MM.1S (cell line): ENCODE data around the gene TMEM141.
"Not testable (repeated sequence)": the region's sequence is repeated elsewhere in the genome, so short reads cannot be mapped to it uniquely, and the experiment has no call there.

ENCODE experiments used
- DNase-seq: peaks from one replicate; pipeline ENCODE4 v3.0.0-alpha.2; 2015
- H2AFZ ChIP-seq: fragments of 300-600 bp; sonication (generic); 2 replicates; pipeline ENCODE4 v1.6.0; 2016; ENCODE audit warnings: antibody characterized with exemption, low read length
- H3F3A ChIP-seq: fragments of 300-600 bp; sonication (generic); 2 replicates; pipeline ENCODE4 v1.6.1; 2016; ENCODE audit warnings: mild to moderate bottlenecking, antibody characterized with exemption, low read length, moderate library complexity, mixed read lengths; ENCODE audit not compliant: insufficient read depth
- H3K27ac ChIP-seq: fragments of 300-600 bp; sonication (generic); 2 replicates; pipeline ENCODE4 v1.5.1; 2016; ENCODE audit warnings: mild to moderate bottlenecking, low read length
- H3K27me3 ChIP-seq: fragments of 300-600 bp; sonication (generic); replicated peaks from 2 replicates; pipeline ENCODE4 v1.6.0; 2016; ENCODE audit warnings: low read length; ENCODE audit not compliant: insufficient read depth
- H3K36me3 ChIP-seq: fragments of 300-600 bp; sonication (generic); replicated peaks from 2 replicates; pipeline ENCODE4 v1.6.1; 2016; ENCODE audit warnings: mild to moderate bottlenecking, low read length, mixed read lengths; ENCODE audit not compliant: insufficient read depth
- H3K4me1 ChIP-seq: fragments of 300-600 bp; sonication (generic); 2 replicates; pipeline ENCODE4 v1.6.1; 2016; ENCODE audit warnings: low read length, mixed read lengths
- H3K4me2 ChIP-seq: fragments of 300-600 bp; sonication (generic); 2 replicates; pipeline ENCODE4 v1.6.0; 2016; ENCODE audit warnings: low read depth, low read length
- H3K4me3 ChIP-seq: fragments of 300-600 bp; sonication (generic); 2 replicates; pipeline ENCODE4 v1.5.1; 2016; ENCODE audit warnings: low read length, mixed read lengths
- H3K79me2 ChIP-seq: fragments of 300-600 bp; sonication (generic); 2 replicates; pipeline ENCODE4 v1.6.1; 2016; ENCODE audit warnings: mixed run types, low read length, mixed read lengths
- H3K9ac ChIP-seq: fragments of 300-600 bp; sonication (generic); 2 replicates; pipeline ENCODE4 v1.6.1; 2016; ENCODE audit warnings: low read length, mixed read lengths
- H3K9me2 ChIP-seq: fragments of 300-600 bp; sonication (generic); replicated peaks from 2 replicates; pipeline ENCODE4 v1.6.1; 2016; ENCODE audit warnings: mild to moderate bottlenecking, low read length, mixed read lengths; ENCODE audit not compliant: insufficient read depth
- H3K9me3 ChIP-seq: fragments of 300-600 bp; sonication (generic); replicated peaks from 2 replicates; pipeline ENCODE4 v1.6.1; 2016; ENCODE audit warnings: mild to moderate bottlenecking, low read length, mixed read lengths; ENCODE audit not compliant: insufficient read depth
- H4K20me1 ChIP-seq: fragments of 300-600 bp; sonication (generic); 2 replicates; pipeline ENCODE4 v1.6.1; 2016; ENCODE audit warnings: mild to moderate bottlenecking, low read length, moderate library complexity, mixed read lengths; ENCODE audit not compliant: insufficient read depth
- EZH2 ChIP-seq: fragments of 300-600 bp; sonication (generic); optimal IDR thresholded peaks from 2 replicates; pipeline ENCODE3; 2017; ENCODE audit warnings: low read depth, mild to moderate bottlenecking, antibody characterized with exemption, low read length, mixed read lengths
- EZH2phosphoT487 ChIP-seq: fragments of 300-600 bp; sonication (generic); IDR thresholded peaks from 2 replicates; pipeline ENCODE4 v1.6.1; 2018; ENCODE audit warnings: antibody characterized with exemption, low read length
- TF ChIP-seq, protein P1 (sequence below): fragments of 300-600 bp; sonication (generic); IDR thresholded peaks from 2 replicates; pipeline ENCODE4 v1.5.1; 2016; ENCODE audit warnings: antibody characterized with exemption, low read length, mixed read lengths

TMEM141 gene

DNA sequence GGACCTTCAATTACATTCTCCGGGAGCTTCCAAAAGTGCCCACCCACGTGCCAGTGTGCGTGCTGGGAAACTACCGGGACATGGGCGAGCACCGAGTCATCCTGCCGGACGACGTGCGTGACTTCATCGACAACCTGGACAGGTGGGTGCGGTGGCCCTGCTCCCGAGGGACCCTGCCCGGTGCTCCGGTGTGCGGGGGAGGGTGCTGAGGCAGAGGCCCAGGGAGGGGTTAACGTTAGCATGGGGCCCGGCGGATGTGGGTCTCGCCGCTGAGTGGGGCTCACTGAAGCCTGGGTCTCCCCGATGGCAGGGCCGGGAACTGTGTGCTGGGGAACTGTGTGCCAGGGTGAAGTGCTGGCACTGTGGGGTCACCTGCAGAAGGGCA is 40.6 kb downstream of the TMEM141 start:
- no peak overlapping the region for H3K27ac ChIP-seq
- H3K9me2 ChIP-seq: no peaks in the 10 kb centered on the region
- no peak overlapping the region for H3K9ac ChIP-seq
- no peak overlapping the region for H3K4me2 ChIP-seq
- no peaks in the 10 kb centered on the region for H3K27me3 ChIP-seq
- no peaks in the 10 kb centered on the region for H3K4me1 ChIP-seq
- no peaks in the 10 kb centered on the region for H4K20me1 ChIP-seq
- H3K9me3 ChIP-seq: no peaks in the 10 kb centered on the region
- H3K4me3 ChIP-seq: no peak overlapping the region
- H3F3A ChIP-seq: no peaks in the 10 kb centered on the region
- TF ChIP-seq EZH2phosphoT487: no peak
- TF ChIP-seq, protein P1, sequence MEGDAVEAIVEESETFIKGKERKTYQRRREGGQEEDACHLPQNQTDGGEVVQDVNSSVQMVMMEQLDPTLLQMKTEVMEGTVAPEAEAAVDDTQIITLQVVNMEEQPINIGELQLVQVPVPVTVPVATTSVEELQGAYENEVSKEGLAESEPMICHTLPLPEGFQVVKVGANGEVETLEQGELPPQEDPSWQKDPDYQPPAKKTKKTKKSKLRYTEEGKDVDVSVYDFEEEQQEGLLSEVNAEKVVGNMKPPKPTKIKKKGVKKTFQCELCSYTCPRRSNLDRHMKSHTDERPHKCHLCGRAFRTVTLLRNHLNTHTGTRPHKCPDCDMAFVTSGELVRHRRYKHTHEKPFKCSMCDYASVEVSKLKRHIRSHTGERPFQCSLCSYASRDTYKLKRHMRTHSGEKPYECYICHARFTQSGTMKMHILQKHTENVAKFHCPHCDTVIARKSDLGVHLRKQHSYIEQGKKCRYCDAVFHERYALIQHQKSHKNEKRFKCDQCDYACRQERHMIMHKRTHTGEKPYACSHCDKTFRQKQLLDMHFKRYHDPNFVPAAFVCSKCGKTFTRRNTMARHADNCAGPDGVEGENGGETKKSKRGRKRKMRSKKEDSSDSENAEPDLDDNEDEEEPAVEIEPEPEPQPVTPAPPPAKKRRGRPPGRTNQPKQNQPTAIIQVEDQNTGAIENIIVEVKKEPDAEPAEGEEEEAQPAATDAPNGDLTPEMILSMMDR: no peak
- TF ChIP-seq EZH2: no peak
- H3K79me2 ChIP-seq: no peaks in the 10 kb centered on the region
- no peaks in the 10 kb centered on the region for H3K36me3 ChIP-seq
- no peak for DNase-seq
- H2AFZ ChIP-seq: no peak overlapping the region

DNA sequence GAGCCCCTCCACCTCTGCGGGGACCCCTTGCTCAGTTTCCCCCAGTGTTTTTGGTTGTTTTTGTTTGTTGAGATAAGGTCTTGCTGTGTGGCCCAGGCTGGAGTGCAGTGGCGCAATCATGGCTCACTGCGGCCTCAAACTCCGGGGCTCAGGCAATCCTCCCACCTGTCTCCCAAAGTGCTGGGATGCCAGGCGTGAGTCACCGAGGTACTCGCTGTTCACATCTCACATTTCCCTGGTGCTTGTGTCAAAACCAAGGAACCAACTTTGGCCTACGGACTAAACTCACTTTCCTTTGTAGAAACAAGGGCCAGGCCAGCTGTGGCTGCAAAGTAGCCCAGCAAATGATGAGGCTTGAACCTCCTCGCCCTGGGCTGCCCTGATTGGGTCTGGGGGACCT is 41.4 kb downstream of the TMEM141 start:
- no peaks in the 10 kb centered on the region for H4K20me1 ChIP-seq
- H3K4me1 ChIP-seq: no peaks in the 10 kb centered on the region
- no peaks in the 10 kb centered on the region for H3K79me2 ChIP-seq
- H3K4me2 ChIP-seq: no peak overlapping the region
- no peaks in the 10 kb centered on the region for H3F3A ChIP-seq
- DNase-seq: no peak
- H3K9me3 ChIP-seq: no peaks in the 10 kb centered on the region
- no peak overlapping the region for H3K27ac ChIP-seq
- H3K27me3 ChIP-seq: no peaks in the 10 kb centered on the region
- TF ChIP-seq EZH2phosphoT487: no peak
- TF ChIP-seq, protein P1: no peak
- no peak for TF ChIP-seq EZH2
- H3K9ac ChIP-seq: no peak overlapping the region
- no peaks in the 10 kb centered on the region for H3K36me3 ChIP-seq
- H2AFZ ChIP-seq: no peak overlapping the region
- H3K9me2 ChIP-seq: no peaks in the 10 kb centered on the region
- H3K4me3 ChIP-seq: no peak overlapping the region

DNA sequence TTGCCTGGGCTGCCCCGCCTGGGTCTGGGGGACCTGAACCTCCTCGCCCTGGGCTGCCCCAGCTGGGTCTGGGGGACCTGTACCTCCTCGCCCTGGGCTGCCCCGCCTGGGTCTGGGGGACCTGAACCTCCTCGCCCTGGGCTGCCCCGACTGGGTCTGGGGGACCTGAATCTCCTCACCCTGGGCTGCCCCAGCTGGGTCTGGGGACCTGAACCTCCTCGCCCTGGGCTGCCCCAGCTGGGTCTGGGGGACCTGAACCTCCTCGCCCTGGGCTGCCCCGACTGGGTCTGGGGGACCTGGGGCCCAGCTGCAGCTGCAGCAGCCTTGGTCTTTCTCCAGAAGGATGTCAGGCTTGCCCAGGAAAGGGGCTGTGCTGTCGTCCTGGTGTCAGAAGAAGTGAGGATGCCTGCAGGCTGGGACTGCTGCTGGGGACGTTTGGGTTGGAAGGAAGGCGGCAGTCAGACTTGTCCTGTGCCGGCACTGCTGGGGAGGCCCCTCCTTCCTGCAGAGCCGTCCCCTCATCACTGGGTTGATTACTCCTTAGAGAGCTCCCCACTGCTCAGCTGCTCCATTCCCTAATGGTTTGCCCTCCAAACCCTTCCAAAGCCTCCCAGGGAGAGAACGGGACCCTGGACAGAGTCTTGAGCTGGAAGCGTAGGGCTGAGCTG is 42.4 kb downstream of the TMEM141 start:
- H3K27me3 ChIP-seq, H3K9me3 ChIP-seq, H4K20me1 ChIP-seq, H3F3A ChIP-seq, H3K9ac ChIP-seq, H3K9me2 ChIP-seq, H3K79me2 ChIP-seq, H3K27ac ChIP-seq, H3K4me3 ChIP-seq, H2AFZ ChIP-seq, DNase-seq, H3K4me2 ChIP-seq, H3K36me3 ChIP-seq, H3K4me1 ChIP-seq: not testable (repeated sequence)

DNA sequence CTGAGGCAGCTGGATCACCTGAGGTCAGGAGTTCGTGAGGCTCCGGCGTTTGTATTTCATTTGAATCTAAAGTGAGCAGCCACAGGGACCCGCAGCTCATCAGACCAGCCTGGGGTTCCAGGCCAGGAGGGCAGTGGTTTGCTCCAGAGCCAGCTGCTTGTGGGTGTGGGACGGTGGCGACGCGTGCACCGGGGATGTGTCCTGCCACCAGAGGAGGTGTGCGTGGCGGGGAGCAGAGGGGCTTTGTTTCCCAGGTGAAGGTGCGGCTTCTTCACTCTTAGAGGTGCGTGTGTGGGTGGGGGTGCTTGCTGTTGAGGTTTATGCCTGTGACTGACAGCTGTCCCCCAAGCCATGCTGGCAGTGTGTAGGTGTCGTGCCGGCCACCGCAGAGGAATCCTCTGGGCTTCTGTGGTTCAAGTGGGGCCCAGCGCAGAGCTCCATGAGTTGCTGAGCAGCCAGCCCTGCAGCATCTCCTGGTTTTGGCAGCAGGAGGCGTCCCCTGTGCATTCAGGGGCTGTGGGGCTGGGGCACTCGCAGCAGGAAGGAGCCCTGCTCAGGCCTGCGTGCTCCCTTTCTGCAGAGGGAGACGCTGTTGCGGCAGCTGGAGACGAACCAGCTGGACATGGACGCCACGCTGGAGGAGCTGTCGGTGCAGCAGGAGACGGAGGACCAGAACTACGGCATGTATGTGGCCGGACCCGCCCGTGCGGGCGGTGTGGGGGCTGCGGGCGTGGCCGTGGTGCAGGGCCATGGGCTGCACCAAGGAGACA is 44.2 kb downstream of the TMEM141 start:
- Histone ChIP-seq H4K20me1 (no peaks in the 10 kb centered on the region), H3K36me3 (no peaks in the 10 kb centered on the region), H3K9ac (no peak overlapping the region), H3K4me2 (no peak overlapping the region), H2AFZ (no peak overlapping the region), H3K4me1 (no peaks in the 10 kb centered on the region), H3K9me3 (no peaks in the 10 kb centered on the region), H3K9me2 (no peaks in the 10 kb centered on the region), H3K4me3 (no peak overlapping the region), H3K27ac (no peak overlapping the region), H3K27me3 (no peaks in the 10 kb centered on the region), H3K79me2 (no peaks in the 10 kb centered on the region), H3F3A (no peaks in the 10 kb centered on the region)
- TF ChIP-seq, protein P1: no peak
- TF ChIP-seq EZH2phosphoT487 (no peak), EZH2 (no peak)
- DNase-seq: no peak
